ENCODE measurements around the gene ITGB6. TPM values are rescaled to one million over a fixed set of nuclear protein-coding genes. Genes with fewer than 3 reads are reported as not detected.

The ITGB6 gene
- total RNA-seq, 2 experiments from 2014 or later, result not detected

DNA sequence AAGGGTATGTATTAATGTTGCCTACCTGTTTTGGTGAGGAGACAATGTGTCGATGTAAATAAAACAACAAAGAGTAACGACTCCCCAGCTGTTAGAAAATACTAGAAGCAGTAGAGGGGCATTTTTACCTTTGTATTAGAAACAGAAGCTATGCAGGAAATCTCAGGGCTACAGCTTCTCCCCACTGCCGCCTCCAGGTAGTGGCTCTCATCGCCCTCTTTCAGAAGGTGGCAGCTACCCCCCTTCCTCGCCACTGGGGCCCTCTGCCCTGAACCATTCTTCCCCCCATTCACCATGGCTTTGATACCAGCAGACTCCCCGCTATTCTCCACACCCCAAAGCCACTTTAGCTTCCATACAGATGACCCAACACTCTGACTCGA, 144.4 kb downstream of the ITGB6 start:
- Mint-ChIP-seq H3K27ac (no peak overlapping the region), H3K36me3 (ENCODE audit: low read depth) (no peaks in the 10 kb centered on the region), H3K4me1 (no peaks in the 10 kb centered on the region), H3K27me3 (peaks cover 33% of the 10 kb centered on the region), H3K9me3 (no peaks in the 10 kb centered on the region), H3K4me3 (no peak overlapping the region)
- POLR2A ChIA-PET, result no interaction called here
- CTCF ChIA-PET, result no interaction called here
- DNase-seq, result no peak

- no peaks in the 10 kb centered on the region for H3K36me3 Mint-ChIP-seq (ENCODE audit: low read depth)
- no peak overlapping the region for H3K4me3 Mint-ChIP-seq
- peaks cover 28% of the 10 kb centered on the region for H3K27me3 Mint-ChIP-seq
- ChIA-PET CTCF (no interaction called here), POLR2A (no interaction called here)
- no peaks in the 10 kb centered on the region for H3K9me3 Mint-ChIP-seq
- H3K4me1 Mint-ChIP-seq, result no peaks in the 10 kb centered on the region
- no peak for DNase-seq
- no peak overlapping the region for H3K27ac Mint-ChIP-seq
Observed at GRCh38 chr2:160054984-160055725, 144.9 kb downstream of the ITGB6 start.

- CTCF ChIA-PET, result no interaction called here
- Mint-ChIP-seq H3K4me1 (no peaks in the 10 kb centered on the region), H3K9me3 (no peaks in the 10 kb centered on the region), H3K27ac (no peak overlapping the region), H3K36me3 (ENCODE audit: low read depth) (no peaks in the 10 kb centered on the region), H3K27me3 (peaks cover 21% of the 10 kb centered on the region), H3K4me3 (no peak overlapping the region)
- no peak for DNase-seq
- POLR2A ChIA-PET, result no interaction called here
Observed at GRCh38 chr2:160053946-160054345, 146.1 kb downstream of the ITGB6 start.

DNA sequence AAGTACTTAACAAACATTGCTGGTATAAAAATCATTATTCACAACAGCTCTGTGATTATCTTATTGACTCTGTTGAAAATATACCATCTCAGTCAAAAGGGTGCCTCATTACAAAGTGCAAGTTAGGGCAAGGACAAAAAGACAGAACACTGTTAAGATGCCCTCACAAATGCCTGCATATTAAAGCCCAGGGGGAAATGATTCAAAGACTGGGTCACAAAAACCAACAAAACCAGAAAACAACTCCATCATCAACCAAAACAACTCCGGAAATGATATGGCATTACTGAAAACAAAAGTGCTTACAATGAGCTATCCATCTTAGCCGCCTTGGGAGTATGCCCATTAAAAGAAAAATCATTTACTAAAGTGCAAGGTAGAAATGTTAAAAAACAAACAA, 147.5 kb downstream of the ITGB6 start:
- no peaks in the 10 kb centered on the region for H3K9me3 Mint-ChIP-seq
- ChIA-PET POLR2A (no interaction called here), CTCF (interaction anchor here (0.6 to 0.8 kb wide), 4 partner anchors 475 to 1251 kb away, joined by 3 to 5 read pairs (median 3); no protein-coding TSS in a partner anchor)
- H3K27me3 Mint-ChIP-seq, result peaks cover 19% of the 10 kb centered on the region
- no peak for DNase-seq
- H3K4me1 Mint-ChIP-seq, result no peaks in the 10 kb centered on the region
- no peaks in the 10 kb centered on the region for H3K36me3 Mint-ChIP-seq (ENCODE audit: low read depth)
- H3K4me3 Mint-ChIP-seq, result no peak overlapping the region
- H3K27ac Mint-ChIP-seq, result no peak overlapping the region

GRCh38 chr2:160051371-160051800, 148.7 kb downstream of the ITGB6 start:
- ChIA-PET CTCF (no interaction called here), POLR2A (no interaction called here)
- no peak overlapping the region for H3K27ac Mint-ChIP-seq
- H3K27me3 Mint-ChIP-seq, result peaks cover 19% of the 10 kb centered on the region
- no peak overlapping the region for H3K4me3 Mint-ChIP-seq
- H3K9me3 Mint-ChIP-seq, result no peaks in the 10 kb centered on the region
- no peaks in the 10 kb centered on the region for H3K4me1 Mint-ChIP-seq
- no peak for DNase-seq
- no peaks in the 10 kb centered on the region for H3K36me3 Mint-ChIP-seq (ENCODE audit: low read depth)

DNA sequence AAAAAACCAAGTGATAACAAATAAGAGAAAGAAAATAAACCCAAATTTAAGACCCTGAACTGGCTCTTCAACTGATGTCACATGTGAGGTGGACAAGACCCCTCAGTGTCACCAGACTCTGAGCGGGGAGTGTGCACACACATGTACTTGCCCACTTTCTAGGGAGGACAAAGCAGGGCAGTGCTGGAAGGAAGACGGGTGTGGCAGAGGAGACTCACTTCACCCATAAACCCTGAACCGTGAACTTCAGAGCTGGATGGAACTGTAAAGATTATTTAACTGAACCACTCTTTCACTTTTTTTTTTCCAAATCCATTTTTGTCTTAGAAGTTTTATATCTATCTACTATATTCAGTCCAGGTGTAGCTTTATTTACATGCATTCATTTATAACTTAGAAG, 149.9 kb downstream of the ITGB6 start:
- no peaks in the 10 kb centered on the region for H3K9me3 Mint-ChIP-seq
- no peak overlapping the region for H3K4me3 Mint-ChIP-seq
- H3K27ac Mint-ChIP-seq, result no peak overlapping the region
- H3K4me1 Mint-ChIP-seq, result no peaks in the 10 kb centered on the region
- H3K36me3 Mint-ChIP-seq (ENCODE audit: low read depth), result no peaks in the 10 kb centered on the region
- no peak for DNase-seq
- CTCF ChIA-PET, result interaction anchor here (1.5 kb wide), 1 partner anchor 35 kb away, joined by 3 read pairs; no protein-coding TSS in a partner anchor
- peaks cover 16% of the 10 kb centered on the region for H3K27me3 Mint-ChIP-seq
- POLR2A ChIA-PET, result no interaction called here

Other genes starting within 250 kb of the ITGB6 start
- gene PLA2R1, start 137.7 kb downstream of the ITGB6 start, total RNA-seq, result not detected